ENCODE data around the gene PYHIN1.
"Not testable (repeated sequence)": the region's sequence is repeated elsewhere in the genome, so short reads cannot be mapped to it uniquely, and the experiment has no call there.

DNA sequence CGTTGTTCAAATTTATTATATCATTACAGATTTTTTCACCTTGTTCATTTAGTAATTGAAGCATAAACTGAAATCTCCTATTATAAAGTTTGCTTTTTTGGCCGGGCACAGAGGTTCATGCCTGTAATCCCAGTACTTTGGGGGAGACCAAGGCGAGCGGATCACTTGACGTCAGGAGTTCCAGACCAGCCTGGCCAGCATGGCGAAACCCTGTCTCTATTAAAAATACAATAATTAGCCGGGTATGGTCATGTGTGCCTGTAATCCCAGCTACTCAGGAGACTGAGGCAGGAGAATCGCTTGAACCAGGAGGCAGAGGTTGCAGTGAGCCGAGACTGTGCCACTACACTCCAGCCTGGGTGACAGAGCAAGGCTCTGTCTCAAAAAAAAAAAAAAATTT is 79.6 kb downstream of the PYHIN1 start:
- TF ChIP-seq POLR2AphosphoS5 (IDR thresholded peaks at IDR 0.05; ENCODE audit: low read depth, low read length); POLR2A (IDR thresholded peaks at IDR 0.05; ENCODE audit: low read depth, low read length); TAF1 (IDR thresholded peaks at IDR 0.05; ENCODE audit: low read depth, low read length); SPI1 (IDR thresholded peaks at IDR 0.05; ENCODE audit: low read depth, low read length); POU2F2 (IDR thresholded peaks at IDR 0.05; ENCODE audit: low read depth, low read length); PAX5 (IDR thresholded peaks at IDR 0.05; ENCODE audit: insufficient read depth, low read length, severe bottlenecking): not testable (repeated sequence)

Data from GM12891 (cell line).